Smooth muscle cell (in vitro differentiated cells): ENCODE data around the gene LIX1L. TPM values are rescaled to one million over a fixed set of nuclear protein-coding genes. Genes with fewer than 3 reads are reported as not detected.

Experiments used
- DNase-seq: peaks from one replicate; lab custom pipeline; 2025; ENCODE audit not compliant: unreplicated experiment; lab: John Stamatoyannopoulos, UW
- H2AFZ ChIP-seq: fragments of 200-600 bp; sonication (generic); 2 replicates; pipeline ENCODE4 v1.6.0; 2016; ENCODE audit warnings: antibody characterized with exemption, low read depth, mild to moderate bottlenecking
- H3F3A ChIP-seq: fragments of 200-600 bp; sonication (generic); 2 replicates; pipeline ENCODE4 v1.6.0; 2017; ENCODE audit warnings: antibody characterized with exemption, low read depth
- H3K27ac ChIP-seq: fragments of 200-600 bp; sonication (generic); 2 replicates; pipeline ENCODE4 v1.5.1; 2016; ENCODE audit warnings: low read depth, mild to moderate bottlenecking
- H3K27me3 ChIP-seq: fragments of 200-600 bp; sonication (generic); 2 replicates; pipeline ENCODE4 v1.6.1; 2016; ENCODE audit warnings: low read depth, mild to moderate bottlenecking
- H3K36me3 ChIP-seq: fragments of 200-600 bp; sonication (generic); 2 replicates; pipeline ENCODE4 v1.5.1; 2016; ENCODE audit warnings: low read depth
- H3K4me1 ChIP-seq: fragments of 200-600 bp; sonication (generic); 2 replicates; pipeline ENCODE4 v1.5.1; 2016; ENCODE audit warnings: low read depth
- H3K4me2 ChIP-seq: fragments of 200-600 bp; sonication (generic); 2 replicates; pipeline ENCODE4 v1.6.0; 2016; ENCODE audit warnings: mild to moderate bottlenecking
- H3K4me3 ChIP-seq: fragments of 200-600 bp; sonication (generic); 2 replicates; pipeline ENCODE4 v1.5.1; 2016; ENCODE audit warnings: mild to moderate bottlenecking
- H3K79me2 ChIP-seq: fragments of 200-600 bp; sonication (generic); 2 replicates; pipeline ENCODE4 v1.6.0; 2016; ENCODE audit warnings: low read depth, mild to moderate bottlenecking
- H3K9ac ChIP-seq: fragments of 200-600 bp; sonication (generic); 2 replicates; pipeline ENCODE4 v1.6.0; 2016; ENCODE audit warnings: low read depth
- H3K9me3 ChIP-seq: fragments of 200-600 bp; sonication (generic); replicated peaks from 2 replicates; pipeline ENCODE4 v1.5.1; 2016; ENCODE audit warnings: low read depth
- H4K20me1 ChIP-seq: fragments of 200-600 bp; sonication (generic); 2 replicates; pipeline ENCODE4 v1.6.0; 2016; ENCODE audit warnings: low read depth
- WGBS: methylation state at CpG from one replicate; pipeline ENCODE4 v1.1.7; 2016; ENCODE audit warnings: low lambda C conversion rate; 5-methylcytosine and 5-hydroxymethylcytosine counted together
- polyA plus RNA-seq: library from polyadenylated mRNA; unstranded; fragments of >200 nt; fragmentation: Nextera tagmentation; extraction: Ambion mirVana; gene quantifications from 2 replicates; pipeline ENCODE4 v1.2.1, GENCODE V29; 2016
- total RNA-seq: library from RNA; depleted of rRNA; stranded (reverse); fragments of >200 nt; gene quantifications from 2 replicates; pipeline ENCODE4 v1.2.3, GENCODE V29; 2014
- TF ChIP-seq, protein P1 (sequence below): fragments of 200-600 bp; sonication (generic); IDR thresholded peaks from 2 replicates; pipeline ENCODE4 v1.5.1; 2017; ENCODE audit warnings: borderline replicate concordance, mild to moderate bottlenecking, antibody characterized with exemption; ENCODE audit not compliant: insufficient read depth, poor library complexity, severe bottlenecking

Gene LIX1L
- total and polyA plus RNA-seq, 2 experiments from 2014 or later, result 31.1 to 32.7 TPM

DNA sequence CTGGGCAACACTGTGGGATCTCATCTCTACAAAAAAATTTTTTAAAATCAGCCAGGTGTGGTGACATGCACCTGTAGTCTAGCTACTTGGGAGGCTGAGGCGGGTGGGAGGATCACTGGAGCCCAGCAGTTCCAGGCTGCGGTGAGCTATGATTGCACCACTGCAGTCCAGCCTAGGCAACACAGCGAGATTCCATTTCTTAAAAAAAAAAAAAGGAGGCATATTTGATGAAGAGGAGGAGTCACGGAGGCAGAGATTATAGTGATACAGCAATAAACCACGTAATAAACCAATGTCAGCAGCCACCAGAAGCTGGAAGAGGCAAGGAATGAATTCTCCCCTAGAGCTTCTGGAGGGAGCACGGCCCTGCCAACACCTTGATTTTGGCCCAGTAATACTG, 4.0 kb downstream of the LIX1L start:
- H3K9me3 ChIP-seq, result no peaks in the 10 kb centered on the region
- no peak overlapping the region for H3K4me3 ChIP-seq
- H3K36me3 ChIP-seq, result no peaks in the 10 kb centered on the region
- 95% methylated on average over 6 of the region's 6 CpGs for WGBS
- H3K27me3 ChIP-seq, result no peaks in the 10 kb centered on the region
- H3K27ac ChIP-seq, result no peak overlapping the region
- H4K20me1 ChIP-seq, result peaks cover 55% of the 10 kb centered on the region
- H3K4me2 ChIP-seq, result no peak overlapping the region
- DNase-seq, result no peak
- TF ChIP-seq, protein P1, sequence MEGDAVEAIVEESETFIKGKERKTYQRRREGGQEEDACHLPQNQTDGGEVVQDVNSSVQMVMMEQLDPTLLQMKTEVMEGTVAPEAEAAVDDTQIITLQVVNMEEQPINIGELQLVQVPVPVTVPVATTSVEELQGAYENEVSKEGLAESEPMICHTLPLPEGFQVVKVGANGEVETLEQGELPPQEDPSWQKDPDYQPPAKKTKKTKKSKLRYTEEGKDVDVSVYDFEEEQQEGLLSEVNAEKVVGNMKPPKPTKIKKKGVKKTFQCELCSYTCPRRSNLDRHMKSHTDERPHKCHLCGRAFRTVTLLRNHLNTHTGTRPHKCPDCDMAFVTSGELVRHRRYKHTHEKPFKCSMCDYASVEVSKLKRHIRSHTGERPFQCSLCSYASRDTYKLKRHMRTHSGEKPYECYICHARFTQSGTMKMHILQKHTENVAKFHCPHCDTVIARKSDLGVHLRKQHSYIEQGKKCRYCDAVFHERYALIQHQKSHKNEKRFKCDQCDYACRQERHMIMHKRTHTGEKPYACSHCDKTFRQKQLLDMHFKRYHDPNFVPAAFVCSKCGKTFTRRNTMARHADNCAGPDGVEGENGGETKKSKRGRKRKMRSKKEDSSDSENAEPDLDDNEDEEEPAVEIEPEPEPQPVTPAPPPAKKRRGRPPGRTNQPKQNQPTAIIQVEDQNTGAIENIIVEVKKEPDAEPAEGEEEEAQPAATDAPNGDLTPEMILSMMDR, result no peak
- H3F3A ChIP-seq, result no peaks in the 10 kb centered on the region
- peaks cover 82% of the 10 kb centered on the region for H3K79me2 ChIP-seq
- H3K9ac ChIP-seq, result no peak overlapping the region
- H2AFZ ChIP-seq, result no peak overlapping the region
- H3K4me1 ChIP-seq, result peaks cover 12% of the 10 kb centered on the region

DNA sequence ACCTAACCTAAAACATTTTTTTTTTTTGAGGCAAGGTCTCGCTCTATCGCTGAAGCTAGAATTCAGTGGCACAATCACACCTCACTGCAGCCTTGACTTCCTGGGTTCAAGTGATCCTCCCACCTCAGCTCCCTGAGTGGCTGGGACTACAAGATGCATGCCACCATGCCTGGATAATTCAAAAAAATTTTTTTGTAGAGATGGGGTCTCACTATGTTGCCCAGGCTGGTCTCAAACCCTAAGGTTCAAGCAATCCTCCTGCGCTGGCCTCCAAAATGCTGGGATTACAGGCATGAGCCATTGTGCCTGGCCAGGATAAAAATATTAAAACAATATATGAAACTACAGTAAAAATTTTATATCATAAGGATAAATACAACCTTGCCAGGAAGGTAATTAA, 4.9 kb downstream of the LIX1L start:
- TF ChIP-seq, protein P1, result no peak
- H3K27ac ChIP-seq, result no peak overlapping the region
- peaks cover 12% of the 10 kb centered on the region for H3K4me1 ChIP-seq
- no peak overlapping the region for H3K4me2 ChIP-seq
- no peaks in the 10 kb centered on the region for H3K36me3 ChIP-seq
- H3F3A ChIP-seq, result no peaks in the 10 kb centered on the region
- H3K79me2 ChIP-seq, result peaks cover 83% of the 10 kb centered on the region
- WGBS, result 96% methylated on average over 3 of the region's 3 CpGs
- H3K4me3 ChIP-seq, result no peak overlapping the region
- no peaks in the 10 kb centered on the region for H3K27me3 ChIP-seq
- DNase-seq, result no peak
- H3K9ac ChIP-seq, result no peak overlapping the region
- no peak overlapping the region for H2AFZ ChIP-seq
- H4K20me1 ChIP-seq, result peaks cover 63% of the 10 kb centered on the region
- no peaks in the 10 kb centered on the region for H3K9me3 ChIP-seq

DNA sequence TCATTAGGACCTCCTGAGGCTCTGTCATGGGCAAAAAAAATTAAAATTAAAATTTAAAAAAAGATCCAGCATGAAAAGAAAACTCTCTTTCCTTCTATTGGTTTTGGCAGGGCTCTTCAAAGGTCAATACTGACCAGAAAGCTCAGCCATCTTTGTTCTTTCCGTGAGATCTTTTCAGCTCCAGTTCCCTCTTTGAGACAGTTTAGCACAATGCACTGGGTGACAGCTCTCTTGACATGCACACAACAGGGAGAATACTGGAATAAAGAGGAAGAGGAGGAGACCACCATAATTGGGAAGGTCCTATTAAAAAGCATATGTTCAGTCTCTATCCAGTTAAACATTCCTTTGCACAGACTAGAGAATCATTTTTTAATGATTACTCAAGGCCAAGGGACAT, 6.3 kb downstream of the LIX1L start:
- Histone ChIP-seq H3K4me3 (no peak overlapping the region), H3K79me2 (peaks cover 76% of the 10 kb centered on the region), H3K27ac (no peak overlapping the region), H3K4me1 (peaks cover 7% of the 10 kb centered on the region), H4K20me1 (peaks cover 67% of the 10 kb centered on the region), H3K9ac (no peak overlapping the region), H3K27me3 (no peaks in the 10 kb centered on the region), H3F3A (no peaks in the 10 kb centered on the region), H3K36me3 (no peaks in the 10 kb centered on the region), H3K9me3 (no peaks in the 10 kb centered on the region), H2AFZ (no peak overlapping the region), H3K4me2 (no peak overlapping the region)
- WGBS, result 93% methylated on average over 1 of the region's 1 CpG
- TF ChIP-seq, protein P1, result no peak
- no peak for DNase-seq

DNA sequence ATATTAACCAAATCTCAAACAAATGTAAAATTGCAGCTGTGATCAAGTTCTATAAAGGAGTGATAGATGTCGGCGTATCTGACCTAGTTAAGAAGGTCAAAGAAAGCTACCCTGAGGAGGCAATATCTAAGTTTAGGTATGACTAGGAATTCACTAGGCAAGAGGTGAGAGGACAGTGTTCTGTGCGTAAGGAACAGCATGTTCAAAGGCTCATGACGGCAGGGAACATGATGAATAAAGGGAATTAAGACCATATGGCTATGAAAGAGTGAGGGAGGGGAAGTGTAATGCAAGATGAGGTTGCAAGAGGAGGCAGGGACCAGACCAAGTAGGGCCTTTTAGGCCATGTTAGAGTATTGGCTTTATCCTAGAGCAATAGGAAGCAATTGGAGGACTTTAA, 8.6 kb downstream of the LIX1L start:
- Histone ChIP-seq H3K4me2 (no peak overlapping the region), H3K27ac (no peak overlapping the region), H3K27me3 (no peaks in the 10 kb centered on the region), H3K36me3 (no peaks in the 10 kb centered on the region), H4K20me1 (peaks cover 58% of the 10 kb centered on the region), H3F3A (no peaks in the 10 kb centered on the region), H3K4me3 (no peak overlapping the region), H3K9ac (no peak overlapping the region), H2AFZ (no peak overlapping the region), H3K4me1 (no peaks in the 10 kb centered on the region), H3K9me3 (no peaks in the 10 kb centered on the region), H3K79me2 (peaks cover 53% of the 10 kb centered on the region)
- TF ChIP-seq, protein P1, result no peak
- no peak for DNase-seq
- 96% methylated on average over 4 of the region's 4 CpGs for WGBS
